ENCODE measurements around the gene GFPT2. TPM values are rescaled to one million over a fixed set of nuclear protein-coding genes. Genes with fewer than 3 reads are reported as not detected.

The GFPT2 gene
- total and polyA plus RNA-seq, 2 of the 8 experiments (the other 6 are each of a cell fraction or from before 2014, with no cell fraction given), result 83.7 to 143 TPM

DNA sequence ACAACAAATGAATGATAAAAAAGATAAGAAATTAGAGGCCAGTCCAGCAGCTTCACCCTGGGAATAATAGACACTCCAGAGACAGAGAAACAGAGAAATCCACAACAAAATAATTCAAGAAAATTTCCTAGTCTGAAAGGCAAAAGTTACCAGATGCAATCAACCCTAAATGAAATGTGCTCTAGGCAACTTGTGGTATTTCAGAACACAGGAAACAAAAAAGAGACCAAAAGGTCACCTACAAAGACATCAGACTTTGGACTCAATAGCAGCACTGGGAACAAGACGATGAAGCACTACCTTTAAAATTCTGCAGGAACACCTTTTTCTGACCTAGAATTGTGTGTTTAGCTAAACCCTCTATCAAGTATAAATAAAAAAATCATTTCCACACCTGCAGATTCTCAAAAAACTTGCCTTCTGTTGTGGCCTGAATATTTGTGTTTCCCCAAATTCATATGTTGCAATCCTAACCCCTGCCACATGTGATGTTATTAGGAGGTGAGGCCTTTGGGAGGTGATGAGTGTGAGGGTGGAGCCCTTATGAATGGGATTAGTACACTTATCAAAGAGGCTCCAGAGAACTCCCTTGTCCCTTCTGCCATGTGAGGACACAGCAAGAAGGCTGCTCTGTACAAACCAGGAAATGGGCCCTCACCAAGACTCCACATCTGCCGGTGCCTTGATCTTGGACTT lies 55.4 kb downstream of the GFPT2 start (continued):
- TF ChIP-seq, protein P1, sequence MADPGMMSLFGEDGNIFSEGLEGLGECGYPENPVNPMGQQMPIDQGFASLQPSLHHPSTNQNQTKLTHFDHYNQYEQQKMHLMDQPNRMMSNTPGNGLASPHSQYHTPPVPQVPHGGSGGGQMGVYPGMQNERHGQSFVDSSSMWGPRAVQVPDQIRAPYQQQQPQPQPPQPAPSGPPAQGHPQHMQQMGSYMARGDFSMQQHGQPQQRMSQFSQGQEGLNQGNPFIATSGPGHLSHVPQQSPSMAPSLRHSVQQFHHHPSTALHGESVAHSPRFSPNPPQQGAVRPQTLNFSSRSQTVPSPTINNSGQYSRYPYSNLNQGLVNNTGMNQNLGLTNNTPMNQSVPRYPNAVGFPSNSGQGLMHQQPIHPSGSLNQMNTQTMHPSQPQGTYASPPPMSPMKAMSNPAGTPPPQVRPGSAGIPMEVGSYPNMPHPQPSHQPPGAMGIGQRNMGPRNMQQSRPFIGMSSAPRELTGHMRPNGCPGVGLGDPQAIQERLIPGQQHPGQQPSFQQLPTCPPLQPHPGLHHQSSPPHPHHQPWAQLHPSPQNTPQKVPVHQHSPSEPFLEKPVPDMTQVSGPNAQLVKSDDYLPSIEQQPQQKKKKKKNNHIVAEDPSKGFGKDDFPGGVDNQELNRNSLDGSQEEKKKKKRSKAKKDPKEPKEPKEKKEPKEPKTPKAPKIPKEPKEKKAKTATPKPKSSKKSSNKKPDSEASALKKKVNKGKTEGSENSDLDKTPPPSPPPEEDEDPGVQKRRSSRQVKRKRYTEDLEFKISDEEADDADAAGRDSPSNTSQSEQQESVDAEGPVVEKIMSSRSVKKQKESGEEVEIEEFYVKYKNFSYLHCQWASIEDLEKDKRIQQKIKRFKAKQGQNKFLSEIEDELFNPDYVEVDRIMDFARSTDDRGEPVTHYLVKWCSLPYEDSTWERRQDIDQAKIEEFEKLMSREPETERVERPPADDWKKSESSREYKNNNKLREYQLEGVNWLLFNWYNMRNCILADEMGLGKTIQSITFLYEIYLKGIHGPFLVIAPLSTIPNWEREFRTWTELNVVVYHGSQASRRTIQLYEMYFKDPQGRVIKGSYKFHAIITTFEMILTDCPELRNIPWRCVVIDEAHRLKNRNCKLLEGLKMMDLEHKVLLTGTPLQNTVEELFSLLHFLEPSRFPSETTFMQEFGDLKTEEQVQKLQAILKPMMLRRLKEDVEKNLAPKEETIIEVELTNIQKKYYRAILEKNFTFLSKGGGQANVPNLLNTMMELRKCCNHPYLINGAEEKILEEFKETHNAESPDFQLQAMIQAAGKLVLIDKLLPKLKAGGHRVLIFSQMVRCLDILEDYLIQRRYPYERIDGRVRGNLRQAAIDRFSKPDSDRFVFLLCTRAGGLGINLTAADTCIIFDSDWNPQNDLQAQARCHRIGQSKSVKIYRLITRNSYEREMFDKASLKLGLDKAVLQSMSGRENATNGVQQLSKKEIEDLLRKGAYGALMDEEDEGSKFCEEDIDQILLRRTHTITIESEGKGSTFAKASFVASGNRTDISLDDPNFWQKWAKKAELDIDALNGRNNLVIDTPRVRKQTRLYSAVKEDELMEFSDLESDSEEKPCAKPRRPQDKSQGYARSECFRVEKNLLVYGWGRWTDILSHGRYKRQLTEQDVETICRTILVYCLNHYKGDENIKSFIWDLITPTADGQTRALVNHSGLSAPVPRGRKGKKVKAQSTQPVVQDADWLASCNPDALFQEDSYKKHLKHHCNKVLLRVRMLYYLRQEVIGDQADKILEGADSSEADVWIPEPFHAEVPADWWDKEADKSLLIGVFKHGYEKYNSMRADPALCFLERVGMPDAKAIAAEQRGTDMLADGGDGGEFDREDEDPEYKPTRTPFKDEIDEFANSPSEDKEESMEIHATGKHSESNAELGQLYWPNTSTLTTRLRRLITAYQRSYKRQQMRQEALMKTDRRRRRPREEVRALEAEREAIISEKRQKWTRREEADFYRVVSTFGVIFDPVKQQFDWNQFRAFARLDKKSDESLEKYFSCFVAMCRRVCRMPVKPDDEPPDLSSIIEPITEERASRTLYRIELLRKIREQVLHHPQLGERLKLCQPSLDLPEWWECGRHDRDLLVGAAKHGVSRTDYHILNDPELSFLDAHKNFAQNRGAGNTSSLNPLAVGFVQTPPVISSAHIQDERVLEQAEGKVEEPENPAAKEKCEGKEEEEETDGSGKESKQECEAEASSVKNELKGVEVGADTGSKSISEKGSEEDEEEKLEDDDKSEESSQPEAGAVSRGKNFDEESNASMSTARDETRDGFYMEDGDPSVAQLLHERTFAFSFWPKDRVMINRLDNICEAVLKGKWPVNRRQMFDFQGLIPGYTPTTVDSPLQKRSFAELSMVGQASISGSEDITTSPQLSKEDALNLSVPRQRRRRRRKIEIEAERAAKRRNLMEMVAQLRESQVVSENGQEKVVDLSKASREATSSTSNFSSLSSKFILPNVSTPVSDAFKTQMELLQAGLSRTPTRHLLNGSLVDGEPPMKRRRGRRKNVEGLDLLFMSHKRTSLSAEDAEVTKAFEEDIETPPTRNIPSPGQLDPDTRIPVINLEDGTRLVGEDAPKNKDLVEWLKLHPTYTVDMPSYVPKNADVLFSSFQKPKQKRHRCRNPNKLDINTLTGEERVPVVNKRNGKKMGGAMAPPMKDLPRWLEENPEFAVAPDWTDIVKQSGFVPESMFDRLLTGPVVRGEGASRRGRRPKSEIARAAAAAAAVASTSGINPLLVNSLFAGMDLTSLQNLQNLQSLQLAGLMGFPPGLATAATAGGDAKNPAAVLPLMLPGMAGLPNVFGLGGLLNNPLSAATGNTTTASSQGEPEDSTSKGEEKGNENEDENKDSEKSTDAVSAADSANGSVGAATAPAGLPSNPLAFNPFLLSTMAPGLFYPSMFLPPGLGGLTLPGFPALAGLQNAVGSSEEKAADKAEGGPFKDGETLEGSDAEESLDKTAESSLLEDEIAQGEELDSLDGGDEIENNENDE (IDR thresholded peaks at IDR 0.05; ENCODE audit: insufficient replicate concordance, low read length), result no peak
- TF ChIP-seq RXRA (IDR thresholded peaks at IDR 0.05; ENCODE audit: insufficient read depth, low read depth, low read length) (no peak), SP4 (IDR thresholded peaks at IDR 0.05; ENCODE audit: low read length) (no peak), MAFK (IDR thresholded peaks at IDR 0.05; ENCODE audit: low read depth, low read length) (no peak), KDM4A (IDR thresholded peaks at IDR 0.05; ENCODE audit: low read depth, low read length, severe bottlenecking) (no peak)

All from H1 (cell line).